Sigmoid colon (tissue), 7 donors: Measurements from ENCODE around the gene DPYSL3. TPM values are rescaled to one million over a fixed set of nuclear protein-coding genes. Genes with fewer than 3 reads are reported as not detected.
A peak's percentile ranks its signal among the peaks of the same experiment; 100 is the strongest.

ENCODE experiments used
- DNase-seq: peaks from one replicate; pipeline ENCODE4 v3.0.0-alpha.2; 2019
- H3K27ac ChIP-seq, 4 donors: fragments of 200-600 bp; sonication (generic); one replicate each; pipeline ENCODE4 v1.5.1; 2016 to 2019; ENCODE audit warnings: mild to moderate bottlenecking in 1 of 4
- H3K27me3 ChIP-seq, 3 donors: fragments of 200-600 bp; sonication (generic); one replicate each; pipeline ENCODE4 v1.5.1; 2019; ENCODE audit warnings: mild to moderate bottlenecking in 1 of 3
- H3K36me3 ChIP-seq, 4 donors: fragments of 200-600 bp; sonication (generic); one replicate each; pipeline ENCODE4 v1.5.1; 2016 to 2019
- H3K4me1 ChIP-seq, 4 donors: fragments of 200-600 bp; sonication (generic); one replicate each; pipeline ENCODE4 v1.5.1; 2017 to 2019
- H3K4me3 ChIP-seq, 4 donors: fragments of 200-600 bp; sonication (generic); one replicate each; pipeline ENCODE4 v1.5.1; 2017 to 2019; ENCODE audit warnings: mild to moderate bottlenecking in 2 of 4, moderate library complexity in 1 of 4
- H3K9me3 ChIP-seq, 4 donors: fragments of 200-600 bp in 3 of 4; sonication (generic) in 3 of 4; one replicate each; pipeline versions ENCODE4 v1.5.1 to v1.6.1; 2013 to 2019
- EP300 ChIP-seq, 4 donors: sonication (generic); formaldehyde crosslinking; IDR thresholded peaks; one replicate each; pipeline ENCODE4 v1.6.1; 2017; ENCODE audit warnings: antibody characterized with exemption in 4 of 4
- POLR2A ChIP-seq, 2 donors: fragments of 450-650 bp; IDR thresholded peaks; one replicate each; pipeline ENCODE4 v1.6.1; 2016; ENCODE audit warnings: antibody characterized with exemption in 2 of 2, mild to moderate bottlenecking in 2 of 2, moderate library complexity in 2 of 2
- POLR2AphosphoS5 ChIP-seq, 4 donors: sonication (generic); formaldehyde crosslinking; IDR thresholded peaks; one replicate each; pipeline ENCODE4 v1.6.1; 2017; ENCODE audit warnings: antibody characterized with exemption in 4 of 4
- WGBS, 2 donors: extraction: QIAGEN DNeasy Blood & Tissue Kit; methylation state at CpG; one replicate each; pipeline ENCODE4 v1.1.7; 2013; 5-methylcytosine and 5-hydroxymethylcytosine counted together
- intact Hi-C: fragments of 100-400 bp; cut with DNase I; formaldehyde crosslinking; loops from one replicate; pipeline ENCODE4 v1.15.1; 2023
- polyA plus RNA-seq, 3 donors: library from polyadenylated mRNA; stranded (reverse); fragments of 200-250 nt; gene quantifications; one replicate each; pipeline ENCODE4 v1.2.3, GENCODE V29; 2013
- total RNA-seq, 4 donors: library from RNA; depleted of rRNA; stranded (reverse); fragments of >200 nt; gene quantifications; one replicate each; pipeline ENCODE4 v1.1.0, GENCODE V29; 2016
- TF ChIP-seq, protein P1 (sequence below), 4 experiments: fragments of 450-650 bp in 3 of 4; fragments of 200-600 bp in 1 of 4; IDR thresholded peaks; one replicate each; pipeline ENCODE4 v1.5.1; 2016 to 2019; ENCODE audit warnings: antibody characterized with exemption in 4 of 4, mild to moderate bottlenecking in 3 of 4, moderate library complexity in 2 of 4
- donor health status: healthy with polysubstance abuse.
- donor health status: Bipolar disorder and iron deficiency.
- donor health status: healthy.

Gene DPYSL3
- total and polyA plus RNA-seq, 7 donors, result 4.2 to 343 (median 149) TPM

DNA sequence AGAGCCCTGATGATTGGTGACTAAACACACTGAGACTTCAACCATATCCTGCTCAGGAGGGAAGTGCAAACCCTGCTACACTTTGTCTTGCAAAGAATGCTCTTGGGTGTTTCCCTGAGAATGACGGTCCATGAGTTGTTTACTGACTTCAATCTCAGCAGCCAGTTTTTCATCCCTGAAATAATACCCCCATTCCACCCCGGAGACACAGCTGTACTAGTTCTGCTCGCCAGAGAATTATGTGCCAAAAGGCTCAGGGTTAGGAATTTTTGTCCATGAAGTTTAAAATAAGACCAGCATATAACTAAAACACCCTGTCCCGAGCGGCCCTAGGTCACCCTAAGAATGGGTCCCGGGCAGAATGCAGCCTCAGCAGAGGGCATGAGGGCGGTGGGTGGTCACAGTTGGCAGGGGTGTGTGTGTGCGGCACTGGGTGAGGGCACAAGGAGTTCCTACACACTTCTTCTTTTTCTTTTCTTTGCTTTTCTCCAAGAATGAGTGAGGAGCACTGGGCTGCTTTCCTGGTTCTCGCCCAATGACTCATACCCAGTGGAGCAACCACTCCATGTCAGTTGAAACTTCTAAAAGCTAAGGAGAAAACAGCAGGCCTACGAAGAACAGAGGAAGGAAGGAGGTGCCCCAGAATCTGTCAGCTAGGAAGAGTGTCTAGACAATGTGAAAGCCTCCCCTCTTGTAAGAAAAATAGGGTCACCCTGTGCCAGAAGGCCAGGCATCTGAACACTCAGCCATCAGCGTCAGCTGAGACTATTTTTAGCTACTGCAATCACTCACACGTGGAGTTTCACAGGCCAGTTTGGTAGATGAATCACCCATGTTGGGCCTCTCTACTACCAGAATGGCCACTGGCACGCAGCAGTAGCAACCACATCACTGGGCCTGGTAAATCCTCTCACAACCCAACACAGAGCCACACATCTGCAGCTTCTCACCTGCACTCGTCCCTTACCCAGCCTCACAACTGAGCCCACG, 105.9 kb downstream of the DPYSL3 start:
- Histone ChIP-seq H3K36me3 (peaks cover 15 to 71% (median 27%) of the 10 kb centered on the region in 4 donors), H3K27ac (peak overlapping the region; percentile 77 to 94 (median 89)), H3K9me3 (no peaks in the 10 kb centered on the region), H3K4me1 (peaks cover 2 to 75% (median 52%) of the 10 kb centered on the region in 4 donors), H3K27me3 (no peaks in the 10 kb centered on the region), H3K4me3 (no peak overlapping the region)
- TF ChIP-seq POLR2AphosphoS5 (IDR thresholded peaks at IDR 0.05) (peak; percentile 69 to 87 (median 74)), EP300 (IDR thresholded peaks at IDR 0.05) (peak; percentile 50 to 87 (median 78))
- TF ChIP-seq, protein P1, sequence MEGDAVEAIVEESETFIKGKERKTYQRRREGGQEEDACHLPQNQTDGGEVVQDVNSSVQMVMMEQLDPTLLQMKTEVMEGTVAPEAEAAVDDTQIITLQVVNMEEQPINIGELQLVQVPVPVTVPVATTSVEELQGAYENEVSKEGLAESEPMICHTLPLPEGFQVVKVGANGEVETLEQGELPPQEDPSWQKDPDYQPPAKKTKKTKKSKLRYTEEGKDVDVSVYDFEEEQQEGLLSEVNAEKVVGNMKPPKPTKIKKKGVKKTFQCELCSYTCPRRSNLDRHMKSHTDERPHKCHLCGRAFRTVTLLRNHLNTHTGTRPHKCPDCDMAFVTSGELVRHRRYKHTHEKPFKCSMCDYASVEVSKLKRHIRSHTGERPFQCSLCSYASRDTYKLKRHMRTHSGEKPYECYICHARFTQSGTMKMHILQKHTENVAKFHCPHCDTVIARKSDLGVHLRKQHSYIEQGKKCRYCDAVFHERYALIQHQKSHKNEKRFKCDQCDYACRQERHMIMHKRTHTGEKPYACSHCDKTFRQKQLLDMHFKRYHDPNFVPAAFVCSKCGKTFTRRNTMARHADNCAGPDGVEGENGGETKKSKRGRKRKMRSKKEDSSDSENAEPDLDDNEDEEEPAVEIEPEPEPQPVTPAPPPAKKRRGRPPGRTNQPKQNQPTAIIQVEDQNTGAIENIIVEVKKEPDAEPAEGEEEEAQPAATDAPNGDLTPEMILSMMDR (IDR thresholded peaks at IDR 0.05), result no peak
- intact Hi-C loops, result loop anchor here (2.0 to 5.0 kb wide), 2 partner anchors 49 to 153 kb away; no protein-coding TSS in a partner anchor
- WGBS, 2 donors, result 69 to 80% methylated on average over 15 of the region's 15 CpGs
- DNase-seq, result peak; percentile 93

DNA sequence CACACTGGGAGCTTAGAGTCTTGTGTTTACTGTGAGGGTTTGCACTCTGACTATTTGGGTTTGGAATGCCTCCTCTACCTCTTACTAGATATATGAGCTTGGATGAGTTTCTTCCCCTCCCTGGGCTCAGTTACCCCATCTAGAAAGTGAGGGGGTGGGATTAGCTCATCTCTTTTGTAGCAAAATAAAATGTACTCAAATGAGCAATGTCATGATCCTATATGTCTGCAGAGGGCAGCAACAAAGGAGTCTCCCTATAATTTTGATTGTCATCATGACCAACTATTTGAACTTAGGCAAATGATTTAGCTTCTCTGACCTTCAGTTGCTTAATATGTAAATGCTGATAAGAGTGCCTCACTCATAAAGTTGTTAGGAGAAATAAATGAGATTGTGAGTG, 109.0 kb downstream of the DPYSL3 start:
- TF ChIP-seq EP300 (IDR thresholded peaks at IDR 0.05), result no peak
- TF ChIP-seq, protein P1 (IDR thresholded peaks at IDR 0.05), result no peak
- no peak for TF ChIP-seq POLR2A (IDR thresholded peaks at IDR 0.05)
- TF ChIP-seq POLR2AphosphoS5 (IDR thresholded peaks at IDR 0.05), result no peak
- H3K4me1 ChIP-seq, result peaks cover 2 to 46% (median 31%) of the 10 kb centered on the region in 4 donors
- no peaks in the 10 kb centered on the region for H3K9me3 ChIP-seq
- H3K4me3 ChIP-seq, result no peak overlapping the region
- intact Hi-C loops, result loop anchor here (5.0 kb wide), 1 partner anchor 156 kb away; no protein-coding TSS in a partner anchor
- peak overlapping the region in 3 of 4 donors; percentile 9 to 44 (median 36) for H3K27ac ChIP-seq
- H3K27me3 ChIP-seq, result no peaks in the 10 kb centered on the region
- no peak for DNase-seq
- H3K36me3 ChIP-seq, result peaks cover 15 to 77% (median 47%) of the 10 kb centered on the region in 4 donors

DNA sequence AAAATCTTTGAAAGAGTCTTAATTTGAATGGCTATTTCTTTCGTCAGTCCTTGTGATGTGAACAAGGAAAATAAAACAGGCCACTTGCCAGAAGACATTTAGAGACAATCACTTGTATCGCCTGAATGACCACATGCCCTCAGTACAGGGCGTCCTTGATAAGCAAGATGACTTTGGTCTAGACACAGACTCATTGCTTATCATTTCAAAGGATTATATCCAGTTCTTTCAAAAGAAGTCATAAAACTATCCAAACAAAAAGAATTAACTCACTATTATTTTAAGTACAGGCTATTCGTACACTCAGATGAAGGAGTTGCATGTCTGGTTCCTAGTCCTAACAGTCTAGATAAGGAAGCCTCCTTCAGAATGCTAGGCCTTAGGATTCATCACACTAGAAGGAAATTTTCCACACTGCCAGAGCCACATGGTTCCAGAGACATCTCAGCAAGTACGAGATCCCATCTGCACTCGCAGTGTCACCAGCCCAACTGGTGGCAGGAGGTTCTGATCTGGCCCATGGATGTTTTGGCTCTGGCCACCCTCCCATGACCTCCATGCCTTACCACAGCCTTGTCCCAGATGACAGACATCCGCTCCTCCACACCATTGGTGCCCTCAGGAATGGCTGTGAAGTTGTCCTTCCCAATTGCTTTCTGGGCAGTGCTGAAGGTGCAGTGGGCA, 109.6 kb downstream of the DPYSL3 start:
- TF ChIP-seq, protein P1 (IDR thresholded peaks at IDR 0.05), result no peak
- no peak for TF ChIP-seq EP300 (IDR thresholded peaks at IDR 0.05)
- TF ChIP-seq POLR2AphosphoS5 (IDR thresholded peaks at IDR 0.05), result no peak
- no peak for TF ChIP-seq POLR2A (IDR thresholded peaks at IDR 0.05)
- Histone ChIP-seq H3K4me1 (peaks cover 2 to 41% (median 26%) of the 10 kb centered on the region in 4 donors), H3K27ac (peak overlapping the region in 3 of 4 donors; percentile 9 to 44 (median 36)), H3K4me3 (no peak overlapping the region), H3K36me3 (peaks cover 15 to 77% (median 52%) of the 10 kb centered on the region in 4 donors), H3K9me3 (no peaks in the 10 kb centered on the region), H3K27me3 (no peaks in the 10 kb centered on the region)
- WGBS, 2 donors, result 60 to 81% methylated on average over 7 of the region's 7 CpGs
- DNase-seq, result no peak
- intact Hi-C loops, result loop anchor here (5.0 kb wide), 1 partner anchor 157 kb away; no protein-coding TSS in a partner anchor

DNA sequence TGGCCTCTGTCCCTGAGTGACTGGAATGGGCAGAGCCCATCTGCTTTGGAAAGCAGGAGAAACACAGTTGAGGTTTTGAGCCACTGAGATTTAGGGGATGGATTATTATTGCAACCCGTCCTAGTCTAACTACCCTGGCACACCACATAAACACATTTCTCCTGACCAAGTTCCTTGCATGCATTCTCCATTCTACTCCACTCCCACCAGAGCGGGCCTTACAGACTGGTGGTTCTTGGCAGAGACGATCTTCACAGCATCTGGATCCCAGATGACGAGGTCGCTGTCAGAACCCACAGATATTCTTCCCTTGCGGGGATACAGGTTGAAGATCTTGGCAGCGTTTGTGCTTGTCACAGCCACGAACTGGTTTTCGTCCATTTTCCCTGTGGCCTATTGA, 111.0 kb downstream of the DPYSL3 start:
- WGBS, 2 donors, result 93 to 96% methylated on average over 9 of the region's 9 CpGs
- no peaks in the 10 kb centered on the region for H3K27me3 ChIP-seq
- no peaks in the 10 kb centered on the region for H3K9me3 ChIP-seq
- no peak for DNase-seq
- no peak overlapping the region for H3K4me3 ChIP-seq
- TF ChIP-seq POLR2A (IDR thresholded peaks at IDR 0.05) (no peak), EP300 (IDR thresholded peaks at IDR 0.05) (no peak), POLR2AphosphoS5 (IDR thresholded peaks at IDR 0.05) (no peak)
- TF ChIP-seq, protein P1 (IDR thresholded peaks at IDR 0.05), result no peak
- H3K36me3 ChIP-seq, result peaks cover 15 to 86% (median 58%) of the 10 kb centered on the region in 4 donors
- intact Hi-C loops, result no loop called here
- peaks cover 2 to 27% (median 12%) of the 10 kb centered on the region in 4 donors for H3K4me1 ChIP-seq
- H3K27ac ChIP-seq, result peak overlapping the region in 2 of 4 donors; percentile 4 to 38
